ENCODE data around the gene HNRNPH3. TPM values are rescaled to one million over a fixed set of nuclear protein-coding genes. Genes with fewer than 3 reads are reported as not detected.

HNRNPH3 gene
- total RNA-seq, 1 donor from 2014 or later: 124 TPM

- H3K4me1 Mint-ChIP-seq (ENCODE audit: unreplicated experiment): peaks cover 36% of the 10 kb centered on the region
- H3K36me3 Mint-ChIP-seq (ENCODE audit: low read depth, unreplicated experiment): peaks cover 40% of the 10 kb centered on the region
- H3K4me3 Mint-ChIP-seq (ENCODE audit: unreplicated experiment): peak overlapping the region; percentile 8
- DNase-seq (ENCODE audit: low spot score): no peak
- H3K27ac Mint-ChIP-seq (ENCODE audit: unreplicated experiment): peak overlapping the region; percentile 6
- H3K9me3 Mint-ChIP-seq (ENCODE audit: unreplicated experiment): no peaks in the 10 kb centered on the region
- H3K27me3 Mint-ChIP-seq (ENCODE audit: unreplicated experiment): peaks cover 12% of the 10 kb centered on the region
- no peak for TF ChIP-seq CTCF (IDR thresholded peaks at IDR 0.05; ENCODE audit: unreplicated experiment)
These were observed 5.0 kb downstream of the HNRNPH3 start for GRCh38 chr10:68336754-68337351.

GRCh38 chr10:68340358-68341080 lies 8.7 kb downstream of the HNRNPH3 start:
- H3K27ac Mint-ChIP-seq (ENCODE audit: unreplicated experiment): no peak overlapping the region
- H3K4me3 Mint-ChIP-seq (ENCODE audit: unreplicated experiment): peak overlapping the region; percentile 33
- no peaks in the 10 kb centered on the region for H3K9me3 Mint-ChIP-seq (ENCODE audit: unreplicated experiment)
- H3K4me1 Mint-ChIP-seq (ENCODE audit: unreplicated experiment): peaks cover 20% of the 10 kb centered on the region
- DNase-seq (ENCODE audit: low spot score): no peak
- H3K36me3 Mint-ChIP-seq (ENCODE audit: low read depth, unreplicated experiment): peaks cover 44% of the 10 kb centered on the region
- TF ChIP-seq CTCF (IDR thresholded peaks at IDR 0.05; ENCODE audit: unreplicated experiment): no peak
- no peaks in the 10 kb centered on the region for H3K27me3 Mint-ChIP-seq (ENCODE audit: unreplicated experiment)

- peak overlapping the region; percentile 0 for H3K27ac Mint-ChIP-seq (ENCODE audit: unreplicated experiment)
- no peak for TF ChIP-seq CTCF (IDR thresholded peaks at IDR 0.05; ENCODE audit: unreplicated experiment)
- DNase-seq (ENCODE audit: low spot score): no peak
- H3K9me3 Mint-ChIP-seq (ENCODE audit: unreplicated experiment): no peaks in the 10 kb centered on the region
- no peak overlapping the region for H3K4me3 Mint-ChIP-seq (ENCODE audit: unreplicated experiment)
- no peaks in the 10 kb centered on the region for H3K4me1 Mint-ChIP-seq (ENCODE audit: unreplicated experiment)
- no peaks in the 10 kb centered on the region for H3K27me3 Mint-ChIP-seq (ENCODE audit: unreplicated experiment)
- H3K36me3 Mint-ChIP-seq (ENCODE audit: low read depth, unreplicated experiment): peaks cover 40% of the 10 kb centered on the region
These were observed 11.1 kb downstream of the HNRNPH3 start for GRCh38 chr10:68342909-68343516.

GRCh38 chr10:68345621-68346020 lies 13.8 kb downstream of the HNRNPH3 start:
- Mint-ChIP-seq H3K27me3 (ENCODE audit: unreplicated experiment) (no peaks in the 10 kb centered on the region), H3K4me1 (ENCODE audit: unreplicated experiment) (no peaks in the 10 kb centered on the region), H3K4me3 (ENCODE audit: unreplicated experiment) (no peak overlapping the region), H3K27ac (ENCODE audit: unreplicated experiment) (no peak overlapping the region), H3K36me3 (ENCODE audit: low read depth, unreplicated experiment) (peaks cover 27% of the 10 kb centered on the region), H3K9me3 (ENCODE audit: unreplicated experiment) (no peaks in the 10 kb centered on the region)
- DNase-seq (ENCODE audit: low spot score): no peak
- TF ChIP-seq CTCF (IDR thresholded peaks at IDR 0.05; ENCODE audit: unreplicated experiment): no peak

GRCh38 chr10:68346774-68347173 lies 14.9 kb downstream of the HNRNPH3 start:
- Mint-ChIP-seq H3K27me3 (ENCODE audit: unreplicated experiment) (no peaks in the 10 kb centered on the region), H3K4me1 (ENCODE audit: unreplicated experiment) (no peaks in the 10 kb centered on the region), H3K36me3 (ENCODE audit: low read depth, unreplicated experiment) (peaks cover 17% of the 10 kb centered on the region), H3K27ac (ENCODE audit: unreplicated experiment) (no peak overlapping the region), H3K9me3 (ENCODE audit: unreplicated experiment) (no peaks in the 10 kb centered on the region), H3K4me3 (ENCODE audit: unreplicated experiment) (no peak overlapping the region)
- DNase-seq (ENCODE audit: low spot score): no peak
- no peak for TF ChIP-seq CTCF (IDR thresholded peaks at IDR 0.05; ENCODE audit: unreplicated experiment)

All from endothelial cell (in vitro differentiated cells).